ENCODE data around the gene KIF5B. TPM values are rescaled to one million over a fixed set of nuclear protein-coding genes. Genes with fewer than 3 reads are reported as not detected.
A peak's percentile ranks its signal among the peaks of the same experiment; 100 is the strongest.

KIF5B gene
- total RNA-seq, 1 experiment from 2014 or later, result 84.4 TPM

DNA sequence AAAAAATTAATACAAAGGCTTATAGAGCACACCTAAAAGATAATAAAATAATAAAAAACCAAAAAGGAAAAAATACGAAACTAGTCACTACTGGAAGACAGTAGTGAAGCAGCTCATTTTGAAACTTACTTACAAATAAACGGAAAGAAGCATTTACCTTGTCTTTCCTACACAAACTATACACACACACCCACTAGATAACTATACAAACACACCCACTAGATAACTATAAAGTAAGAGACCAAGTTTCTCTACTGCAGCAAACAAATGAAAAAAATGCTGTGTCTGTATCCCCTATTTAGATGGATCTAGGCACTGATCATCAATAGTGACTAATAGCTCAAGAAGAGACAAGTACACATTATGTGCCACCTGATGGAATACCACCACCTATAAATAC is 49.2 kb downstream of the KIF5B start:
- no peak for ATAC-seq
- Histone ChIP-seq H3K9me3 (ENCODE audit: low read length) (no peaks in the 10 kb centered on the region), H2AFZ (ENCODE audit: low read length) (no peak overlapping the region), H3K4me2 (ENCODE audit: low read length) (no peak overlapping the region), H4K20me1 (ENCODE audit: low read length) (no peaks in the 10 kb centered on the region), H3K9me2 (replicated peaks; ENCODE audit: low read length) (no peaks in the 10 kb centered on the region), H3K79me2 (ENCODE audit: low read length) (no peaks in the 10 kb centered on the region), H3K27ac (ENCODE audit: low read length) (no peak overlapping the region), H3F3A (ENCODE audit: low read length, unreplicated experiment) (no peaks in the 10 kb centered on the region), H3K27me3 (ENCODE audit: low read length) (no peaks in the 10 kb centered on the region), H3K4me3 (ENCODE audit: low read length) (no peak overlapping the region), H3K4me1 (ENCODE audit: insufficient read depth, low read length) (no peaks in the 10 kb centered on the region), H3K36me3 (ENCODE audit: low read depth, low read length) (peaks cover 20% of the 10 kb centered on the region; the same call in 1 of the 2 replicates), H3K9ac (ENCODE audit: low read length) (no peak overlapping the region)
- TF ChIP-seq, protein P1, sequence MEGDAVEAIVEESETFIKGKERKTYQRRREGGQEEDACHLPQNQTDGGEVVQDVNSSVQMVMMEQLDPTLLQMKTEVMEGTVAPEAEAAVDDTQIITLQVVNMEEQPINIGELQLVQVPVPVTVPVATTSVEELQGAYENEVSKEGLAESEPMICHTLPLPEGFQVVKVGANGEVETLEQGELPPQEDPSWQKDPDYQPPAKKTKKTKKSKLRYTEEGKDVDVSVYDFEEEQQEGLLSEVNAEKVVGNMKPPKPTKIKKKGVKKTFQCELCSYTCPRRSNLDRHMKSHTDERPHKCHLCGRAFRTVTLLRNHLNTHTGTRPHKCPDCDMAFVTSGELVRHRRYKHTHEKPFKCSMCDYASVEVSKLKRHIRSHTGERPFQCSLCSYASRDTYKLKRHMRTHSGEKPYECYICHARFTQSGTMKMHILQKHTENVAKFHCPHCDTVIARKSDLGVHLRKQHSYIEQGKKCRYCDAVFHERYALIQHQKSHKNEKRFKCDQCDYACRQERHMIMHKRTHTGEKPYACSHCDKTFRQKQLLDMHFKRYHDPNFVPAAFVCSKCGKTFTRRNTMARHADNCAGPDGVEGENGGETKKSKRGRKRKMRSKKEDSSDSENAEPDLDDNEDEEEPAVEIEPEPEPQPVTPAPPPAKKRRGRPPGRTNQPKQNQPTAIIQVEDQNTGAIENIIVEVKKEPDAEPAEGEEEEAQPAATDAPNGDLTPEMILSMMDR (conservative IDR thresholded peaks at IDR 0.05; ENCODE audit: low read depth, low read length), result no peak
- no peak for TF ChIP-seq EZH2 (IDR thresholded peaks at IDR 0.05; ENCODE audit: low read length, unreplicated experiment)
- no peak for TF ChIP-seq EZH2phosphoT487 (IDR thresholded peaks at IDR 0.05; ENCODE audit: borderline replicate concordance, low read length)
- no TSS peak for BruUV-seq (replicated peaks)
- intact Hi-C loops (cut with micrococcal nuclease), result loop anchor here (5.0 to 10.0 kb wide), 3 partner anchors 52 to 170 kb away; no protein-coding TSS in a partner anchor
- POLR2A ChIA-PET (ENCODE audit: unreplicated experiment), result no interaction called here
- no peak for DNase-seq
- CTCF ChIA-PET, result no interaction called here

- no peaks in the 10 kb centered on the region for H3K79me2 ChIP-seq (ENCODE audit: low read length)
- peaks cover 10% of the 10 kb centered on the region; the same call in 1 of the 2 replicates for H3K36me3 ChIP-seq (ENCODE audit: low read depth, low read length)
- no peak overlapping the region for H3K27ac ChIP-seq (ENCODE audit: low read length)
- intact Hi-C loops (cut with micrococcal nuclease), result loop anchor here (5.0 to 10.0 kb wide), 3 partner anchors 50 to 168 kb away; no protein-coding TSS in a partner anchor
- CTCF ChIA-PET, result no interaction called here
- no TSS peak for BruUV-seq (replicated peaks)
- no peaks in the 10 kb centered on the region for H4K20me1 ChIP-seq (ENCODE audit: low read length)
- H3K4me1 ChIP-seq (ENCODE audit: insufficient read depth, low read length), result no peaks in the 10 kb centered on the region
- H3K27me3 ChIP-seq (ENCODE audit: low read length), result no peaks in the 10 kb centered on the region
- no peak overlapping the region for H3K4me2 ChIP-seq (ENCODE audit: low read length)
- H3K9ac ChIP-seq (ENCODE audit: low read length), result no peak overlapping the region
- TF ChIP-seq EZH2 (IDR thresholded peaks at IDR 0.05; ENCODE audit: low read length, unreplicated experiment) (no peak), EZH2phosphoT487 (IDR thresholded peaks at IDR 0.05; ENCODE audit: borderline replicate concordance, low read length) (no peak)
- TF ChIP-seq, protein P1 (conservative IDR thresholded peaks at IDR 0.05; ENCODE audit: low read depth, low read length), result peak; percentile 70
- H3K4me3 ChIP-seq (ENCODE audit: low read length), result no peak overlapping the region
- H2AFZ ChIP-seq (ENCODE audit: low read length), result no peak overlapping the region
- no peaks in the 10 kb centered on the region for H3K9me2 ChIP-seq (replicated peaks; ENCODE audit: low read length)
- POLR2A ChIA-PET (ENCODE audit: unreplicated experiment), result no interaction called here
- DNase-seq (peak; percentile 72), ATAC-seq (peak; percentile 76)
- no peaks in the 10 kb centered on the region for H3F3A ChIP-seq (ENCODE audit: low read length, unreplicated experiment)
- H3K9me3 ChIP-seq (ENCODE audit: low read length), result no peaks in the 10 kb centered on the region
Observed at GRCh38 chr10:32005050-32005449, 51.2 kb downstream of the KIF5B start.

GRCh38 chr10:32004161-32004591 is 52.0 kb downstream of the KIF5B start:
- H3K79me2 ChIP-seq (ENCODE audit: low read length), result no peaks in the 10 kb centered on the region
- H3K4me1 ChIP-seq (ENCODE audit: insufficient read depth, low read length), result no peaks in the 10 kb centered on the region; the same call in 1 of the 2 replicates
- intact Hi-C loops (cut with micrococcal nuclease), result loop anchor here (10.0 kb wide), 1 partner anchor 49 kb away; no protein-coding TSS in a partner anchor
- POLR2A ChIA-PET (ENCODE audit: unreplicated experiment), result no interaction called here
- peaks cover 5% of the 10 kb centered on the region; the same call in 1 of the 2 replicates for H3K36me3 ChIP-seq (ENCODE audit: low read depth, low read length)
- no peaks in the 10 kb centered on the region for H3K9me3 ChIP-seq (ENCODE audit: low read length)
- H3K9me2 ChIP-seq (replicated peaks; ENCODE audit: low read length), result no peaks in the 10 kb centered on the region
- H3K27ac ChIP-seq (ENCODE audit: low read length), result no peak overlapping the region
- TF ChIP-seq, protein P1 (conservative IDR thresholded peaks at IDR 0.05; ENCODE audit: low read depth, low read length), result no peak
- TF ChIP-seq EZH2phosphoT487 (IDR thresholded peaks at IDR 0.05; ENCODE audit: borderline replicate concordance, low read length) (no peak), EZH2 (IDR thresholded peaks at IDR 0.05; ENCODE audit: low read length, unreplicated experiment) (no peak)
- no peaks in the 10 kb centered on the region for H4K20me1 ChIP-seq (ENCODE audit: low read length)
- H3F3A ChIP-seq (ENCODE audit: low read length, unreplicated experiment), result no peaks in the 10 kb centered on the region
- no peaks in the 10 kb centered on the region for H3K27me3 ChIP-seq (ENCODE audit: low read length)
- CTCF ChIA-PET, result no interaction called here
- no TSS peak for BruUV-seq (replicated peaks)
- no peak overlapping the region for H3K9ac ChIP-seq (ENCODE audit: low read length)
- no peak overlapping the region for H2AFZ ChIP-seq (ENCODE audit: low read length)
- ATAC-seq (peak; percentile 10; the same call in 1 of the 2 replicates), DNase-seq (no peak)
- H3K4me2 ChIP-seq (ENCODE audit: low read length), result no peak overlapping the region
- no peak overlapping the region for H3K4me3 ChIP-seq (ENCODE audit: low read length)

Data from PC-3 (cell line).